ENCODE results near the gene SCLT1. TPM values are rescaled to one million over a fixed set of nuclear protein-coding genes. Genes with fewer than 3 reads are reported as not detected.
A peak's percentile ranks its signal among the peaks of the same experiment; 100 is the strongest.

The SCLT1 gene
- polyA plus RNA-seq, 2 of the 4 experiments (the other 2 are of a cell fraction): 7.4 to 12.1 TPM

- TF ChIP-seq HMGXB4 (CRISPR knock-in tag; IDR thresholded peaks at IDR 0.05; ENCODE audit: borderline replicate concordance) (no peak), FOSB (CRISPR knock-in tag; IDR thresholded peaks at IDR 0.05) (no peak)
Measured at GRCh38 chr4:129095811-129096454, 2.6 kb upstream of the SCLT1 start, which contains the start of gene C4orf33 (continued).

- POLR2A ChIA-PET: interaction anchor here (1.2 kb wide), 1 partner anchor 282 kb away, joined by 3 read pairs; no protein-coding TSS in a partner anchor
- peak overlapping the region; percentile 67 for H3K4me2 ChIP-seq
- H3K4me3 ChIP-seq: no peak overlapping the region
Measured at GRCh38 chr4:129094347-129094746, 1.0 kb upstream of the SCLT1 start.

GRCh38 chr4:129092631-129093190 lies 628 bp downstream of the SCLT1 start:
- POLR2A ChIA-PET: interaction anchor here (1.4 kb wide), 1 partner anchor 230 kb away, joined by 3 read pairs; no protein-coding TSS in a partner anchor
- Histone ChIP-seq H3K4me2 (peak overlapping the region; percentile 85), H3K4me3 (peak overlapping the region; percentile 79), H3K9me3 (no peaks in the 10 kb centered on the region), H3K4me1 (peaks cover 9% of the 10 kb centered on the region; the same call in 2 of the 3 replicates), H3K27ac (peak overlapping the region; percentile 83 to 92)
- DNase-seq (ENCODE audit: low read depth in 1 of 2, low spot score in 1 of 2) (no peak), FAIRE-seq (no peak), ATAC-seq (no peak)
- 2% methylated on average over 11 of the region's 11 CpGs for WGBS (ENCODE audit: missing lambda C conversion rate)
- TF ChIP-seq FOSL2 (IDR thresholded peaks at IDR 0.05): no peak
- no peak for TF ChIP-seq FOSL2 (CRISPR knock-in tag; IDR thresholded peaks at IDR 0.05)
- TF ChIP-seq MAX (IDR thresholded peaks at IDR 0.05): no peak
- TF ChIP-seq TFCP2L1 (CRISPR knock-in tag; IDR thresholded peaks at IDR 0.05): no peak
- TF ChIP-seq RNF2 (IDR thresholded peaks at IDR 0.05; ENCODE audit: borderline replicate concordance, low read depth): no peak
- TF ChIP-seq E2F6 (IDR thresholded peaks at IDR 0.05; ENCODE audit: borderline replicate concordance, low read depth): no peak
- no peak for TF ChIP-seq HOXB13 (CRISPR knock-in tag; IDR thresholded peaks at IDR 0.05; ENCODE audit: low read depth)
- TF ChIP-seq HOXA7 (CRISPR knock-in tag; IDR thresholded peaks at IDR 0.05): no peak
- CTCF ChIA-PET: no interaction called here

More at GRCh38 chr4:129094347-129094746, 1.0 kb upstream of the SCLT1 start:
- CTCF ChIA-PET: interaction anchor here (0.9 kb wide), 1 partner anchor 17 kb away, joined by 4 read pairs; no protein-coding TSS in a partner anchor
- no peak overlapping the region for H3K27ac ChIP-seq
- H3K4me1 ChIP-seq: peaks cover 9% of the 10 kb centered on the region; the same call in 2 of the 3 replicates
- 80% methylated on average over 3 of the region's 3 CpGs for WGBS (ENCODE audit: missing lambda C conversion rate)
- FAIRE-seq (no peak), DNase-seq (ENCODE audit: low read depth in 1 of 2, low spot score in 1 of 2) (no peak), ATAC-seq (no peak)
- no peak for TF ChIP-seq CBX2 (IDR thresholded peaks at IDR 0.05; ENCODE audit: borderline replicate concordance, low read depth)
- no peak for TF ChIP-seq NPAS2 (CRISPR knock-in tag; IDR thresholded peaks at IDR 0.05; ENCODE audit: borderline replicate concordance)
- TF ChIP-seq TP53 (CRISPR knock-in tag; IDR thresholded peaks at IDR 0.05): no peak
- TF ChIP-seq NFE2L2 (conservative IDR thresholded peaks at IDR 0.05; ENCODE audit: low read length): no peak
- TF ChIP-seq ATOH8 (CRISPR knock-in tag; IDR thresholded peaks at IDR 0.05; ENCODE audit: low read depth): no peak
- TF ChIP-seq HOXB13 (CRISPR knock-in tag; IDR thresholded peaks at IDR 0.05; ENCODE audit: low read depth): no peak
- no peak for TF ChIP-seq TFCP2L1 (CRISPR knock-in tag; IDR thresholded peaks at IDR 0.05)
- TF ChIP-seq MYC (IDR thresholded peaks at IDR 0.05; ENCODE audit: borderline replicate concordance, low read length): no peak
- TF ChIP-seq EHMT2 (IDR thresholded peaks at IDR 0.05; ENCODE audit: low read depth): no peak
- no peaks in the 10 kb centered on the region for H3K9me3 ChIP-seq

Measured in A549 (cell line).